ENCODE results near the gene EIF3J.
A peak's percentile ranks its signal among the peaks of the same experiment; 100 is the strongest.
"Not testable (repeated sequence)": the region's sequence is repeated elsewhere in the genome, so short reads cannot be mapped to it uniquely, and the experiment has no call there.

EIF3J gene

DNA sequence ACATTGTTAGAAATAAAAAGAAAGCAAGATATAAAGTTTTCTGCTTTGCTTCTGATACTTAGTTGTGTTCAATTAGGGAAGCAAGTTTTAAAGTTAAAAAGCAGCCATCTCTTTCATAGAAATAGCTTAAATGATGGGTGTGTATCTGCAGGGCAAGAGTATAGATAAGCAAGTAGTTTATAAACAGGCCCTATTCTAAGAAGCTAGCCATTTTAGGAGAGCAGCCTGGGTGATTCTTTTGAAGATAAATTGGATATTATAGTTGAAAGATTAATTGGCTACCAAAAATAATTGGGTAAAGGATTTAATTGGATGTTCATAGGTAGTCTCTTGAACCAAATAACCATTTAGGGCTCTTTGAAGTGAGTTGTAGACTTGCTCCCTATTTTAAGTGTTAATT, 5.6 kb downstream of the EIF3J start:
- DNase-seq, result no peak

DNA sequence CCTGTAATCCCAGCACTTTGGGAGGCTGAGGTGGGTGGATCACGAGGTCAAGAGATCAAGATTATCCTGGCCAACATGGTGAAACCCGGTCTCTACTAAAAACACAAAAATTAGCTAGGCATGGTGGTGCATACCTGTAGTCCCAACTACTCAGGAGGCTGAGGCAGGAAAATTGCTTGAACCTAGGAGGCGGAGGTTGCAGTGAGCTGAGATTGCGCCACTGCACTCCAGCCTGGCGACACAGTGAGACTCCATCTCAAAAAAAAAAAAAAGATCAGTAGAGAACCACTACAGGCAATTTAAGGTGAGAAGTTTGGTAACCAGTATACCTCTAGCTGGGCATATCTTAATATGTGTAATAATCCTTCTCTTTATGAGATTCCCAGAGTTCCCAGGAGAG, 7.8 kb downstream of the EIF3J start:
- DNase-seq, result not testable (repeated sequence)

DNA sequence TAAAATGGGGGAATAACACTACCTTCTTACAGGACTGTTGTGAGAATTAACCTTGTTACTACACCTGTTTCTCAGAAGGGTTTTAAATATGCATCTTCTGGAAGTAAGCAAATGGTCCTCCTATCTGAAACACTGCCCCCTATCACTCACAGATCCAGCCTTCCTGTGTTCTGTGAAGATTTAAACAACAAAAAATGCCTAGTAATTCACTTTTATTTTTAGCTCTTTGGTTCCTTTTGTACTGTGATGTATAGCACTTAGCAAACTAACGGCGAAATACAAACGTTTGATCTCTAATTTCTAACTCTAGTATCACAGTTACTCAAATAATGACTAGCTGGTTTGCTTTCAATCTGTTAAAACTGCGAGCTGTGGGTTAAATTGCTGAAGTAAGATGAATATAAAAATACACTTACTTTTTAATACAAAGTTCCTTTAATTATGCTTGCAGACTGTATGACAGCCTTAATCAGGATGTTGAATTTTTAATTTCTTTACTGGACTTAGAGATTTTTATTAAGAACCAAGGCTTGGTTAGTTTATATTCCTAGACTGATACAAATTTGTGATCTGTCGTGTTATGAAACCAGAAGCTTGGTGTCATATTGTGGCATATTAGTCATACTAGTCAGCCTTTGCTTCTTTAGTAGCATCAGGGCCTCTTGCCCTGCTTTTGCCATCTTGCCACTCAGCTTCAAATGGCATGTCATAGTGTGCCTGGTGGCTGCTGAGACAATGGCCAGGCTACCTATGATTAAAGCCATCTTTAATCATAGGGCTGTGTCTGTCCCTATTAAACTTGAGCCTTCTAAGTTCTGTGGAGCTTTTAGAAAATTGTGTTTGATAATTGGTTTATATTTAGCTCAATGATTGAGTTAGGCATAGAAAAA, 9.2 kb downstream of the EIF3J start:
- peak in 1 of 2 experiments; percentile 20 for DNase-seq

GRCh38 chr15:44549152-44549551, 12.2 kb downstream of the EIF3J start:
- not testable (repeated sequence) for DNase-seq

GRCh38 chr15:44550256-44550655, 13.3 kb downstream of the EIF3J start:
- DNase-seq, result no peak

DNA sequence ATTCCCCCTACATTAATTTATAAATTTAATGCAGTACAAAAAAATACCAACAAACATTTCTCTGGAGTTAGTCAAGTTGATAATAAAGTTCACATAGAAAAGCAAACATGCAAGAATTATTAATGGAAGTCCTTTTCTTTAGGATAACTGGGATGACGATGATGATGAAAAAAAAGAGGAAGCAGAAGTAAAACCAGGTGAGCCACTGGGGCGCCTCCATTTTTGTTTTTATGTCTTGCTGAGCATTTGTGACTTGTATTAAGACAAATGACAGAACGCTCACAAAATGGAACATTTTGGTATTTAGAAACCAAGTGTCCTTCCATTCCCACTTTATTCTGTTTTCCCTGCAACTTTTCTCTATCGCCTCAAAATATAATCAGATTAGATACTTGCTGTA, 13.8 kb downstream of the EIF3J start:
- DNase-seq, result no peak

DNA sequence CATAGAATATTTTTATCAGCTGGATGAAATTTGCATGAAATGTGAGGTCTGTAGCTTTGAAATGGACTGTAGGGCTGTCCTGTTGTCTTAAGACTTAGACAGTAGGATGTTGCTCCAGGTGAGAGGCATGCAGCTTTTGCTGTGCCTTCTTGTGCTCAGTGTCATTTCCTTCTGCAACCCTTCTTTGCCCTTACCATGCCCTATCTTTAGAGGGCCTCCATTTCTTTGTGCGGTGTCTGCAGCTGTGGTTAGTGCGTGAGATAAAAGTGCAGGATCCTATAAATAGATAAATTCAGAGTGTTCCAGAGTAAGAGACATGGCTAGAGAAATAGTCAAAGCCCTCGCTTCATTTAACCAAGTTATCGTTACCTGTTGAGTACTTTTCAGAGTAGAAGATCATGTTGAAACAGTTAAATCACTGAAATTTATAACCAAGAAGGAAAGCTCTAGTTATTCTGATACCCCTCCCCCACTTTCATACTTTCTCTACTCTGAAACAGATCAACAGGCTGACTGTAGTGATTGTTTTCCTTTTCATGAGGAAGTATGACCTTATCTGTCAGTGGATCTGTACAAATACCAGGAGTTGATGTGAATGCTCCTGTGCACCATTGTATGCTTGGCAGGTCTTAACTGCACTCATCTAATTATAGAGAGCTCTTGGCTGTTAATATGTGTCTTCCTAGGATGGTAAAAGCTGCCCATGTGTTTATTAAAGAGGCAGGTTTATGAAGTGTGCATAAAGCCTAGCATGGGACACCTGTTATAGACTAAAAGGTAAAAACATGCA, 18.2 kb downstream of the EIF3J start:
- DNase-seq, result no peak

- not testable (repeated sequence) for DNase-seq
Observed at GRCh38 chr15:44560926-44561325, 24.0 kb downstream of the EIF3J start.

- DNase-seq, result no peak
Observed at GRCh38 chr15:44565387-44566154, 28.6 kb downstream of the EIF3J start.

- no peak for DNase-seq
Observed at GRCh38 chr15:44566155-44566540, 29.2 kb downstream of the EIF3J start.

DNA sequence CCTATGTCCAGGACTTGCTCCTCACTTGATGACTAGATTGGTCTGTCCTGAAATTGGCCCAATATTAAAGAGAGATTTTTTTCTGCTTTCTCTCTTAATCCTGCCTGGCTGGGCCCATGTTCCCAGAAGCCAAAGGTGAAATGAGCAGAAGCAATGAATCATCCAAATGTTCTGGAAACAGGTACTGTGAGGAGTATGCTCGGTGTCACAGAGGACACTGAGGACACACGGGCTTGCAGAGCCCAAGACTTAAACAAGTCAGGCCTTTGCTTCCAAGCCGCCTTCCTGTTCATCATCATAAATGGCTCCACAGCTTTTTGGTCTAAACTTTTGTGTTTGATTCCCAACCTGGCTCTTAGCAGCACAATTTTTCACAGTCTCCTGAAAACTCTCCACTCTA, 31.4 kb downstream of the EIF3J start:
- no peak for DNase-seq

DNA sequence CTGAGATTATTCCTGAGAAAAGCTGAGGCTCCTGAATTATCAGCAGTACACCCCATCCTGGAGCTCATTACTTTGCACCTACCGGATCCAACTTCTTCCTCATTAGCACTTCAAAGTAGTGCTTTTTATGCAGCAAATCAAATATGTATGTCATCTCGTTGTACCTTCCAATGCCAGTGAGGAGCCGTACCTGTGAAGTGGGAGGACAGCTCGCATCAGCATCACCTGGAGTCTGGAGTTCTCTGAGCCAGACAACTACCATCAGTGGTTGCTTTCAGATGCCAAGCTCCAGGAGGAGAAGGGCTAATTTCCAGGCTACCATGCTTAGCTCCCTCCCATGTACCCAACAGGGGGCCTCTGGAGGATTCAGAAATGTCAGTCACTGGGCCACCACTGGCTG, 32.4 kb downstream of the EIF3J start:
- DNase-seq, result no peak

DNA sequence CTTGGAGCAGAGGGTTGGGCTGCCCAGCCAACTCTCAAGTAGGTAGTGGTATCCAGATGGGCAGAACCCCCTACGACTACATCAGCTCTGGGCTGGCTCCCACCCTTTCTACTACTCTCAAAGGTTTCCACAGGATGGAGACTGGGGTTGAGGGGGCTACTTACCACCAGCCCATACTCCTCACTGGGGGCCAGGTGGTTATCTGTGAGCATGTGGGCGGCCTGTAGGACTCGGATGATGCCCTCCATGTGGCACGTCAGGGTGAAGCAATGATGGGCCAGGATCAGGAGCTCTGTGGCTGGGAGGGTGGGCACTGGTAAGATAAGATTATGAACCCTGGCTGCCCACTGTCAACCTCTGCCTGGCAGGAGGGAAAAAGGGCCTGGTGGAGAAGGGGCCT, 33.4 kb downstream of the EIF3J start:
- no peak for DNase-seq

DNA sequence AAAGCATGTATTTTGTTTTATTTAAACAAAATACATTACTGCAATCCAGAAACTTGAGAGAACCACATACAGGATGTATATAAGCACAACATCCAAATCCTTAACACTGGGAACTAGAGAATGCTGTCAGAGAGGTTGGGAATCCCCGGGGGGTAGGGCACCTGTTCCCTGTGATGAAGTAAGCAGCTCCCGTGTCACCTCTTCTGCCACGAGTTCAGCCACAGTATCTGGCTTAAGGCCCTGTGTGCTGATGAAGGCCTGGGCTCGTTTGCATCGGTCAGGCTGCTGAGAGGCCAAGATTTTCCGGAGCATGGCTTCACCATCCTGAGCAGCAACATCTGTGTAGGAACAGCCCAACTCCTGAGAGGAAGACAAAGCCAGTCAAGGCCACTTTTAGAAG, 36.4 kb downstream of the EIF3J start:
- DNase-seq, result no peak

- no peak for DNase-seq
Observed at GRCh38 chr15:44574734-44575133, 37.8 kb downstream of the EIF3J start.

DNA sequence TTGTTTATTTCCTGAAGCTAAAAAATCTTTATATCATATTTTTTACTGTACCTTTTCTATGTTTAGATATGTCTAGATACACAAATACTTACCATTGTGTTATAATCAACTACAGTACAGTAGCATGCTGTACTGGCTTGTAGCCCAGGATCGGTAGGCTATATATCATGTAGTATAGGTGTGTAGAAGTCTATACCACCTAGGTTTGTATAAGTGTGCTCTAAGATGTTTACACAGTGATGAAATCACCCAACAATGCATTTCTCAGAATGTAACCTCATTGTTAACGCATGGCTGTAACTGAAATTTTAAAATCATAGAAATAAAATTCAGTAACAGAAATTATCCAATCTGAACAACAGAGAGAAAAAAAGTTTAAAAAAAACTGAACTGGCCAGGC, 43.2 kb downstream of the EIF3J start:
- DNase-seq, result no peak

DNA sequence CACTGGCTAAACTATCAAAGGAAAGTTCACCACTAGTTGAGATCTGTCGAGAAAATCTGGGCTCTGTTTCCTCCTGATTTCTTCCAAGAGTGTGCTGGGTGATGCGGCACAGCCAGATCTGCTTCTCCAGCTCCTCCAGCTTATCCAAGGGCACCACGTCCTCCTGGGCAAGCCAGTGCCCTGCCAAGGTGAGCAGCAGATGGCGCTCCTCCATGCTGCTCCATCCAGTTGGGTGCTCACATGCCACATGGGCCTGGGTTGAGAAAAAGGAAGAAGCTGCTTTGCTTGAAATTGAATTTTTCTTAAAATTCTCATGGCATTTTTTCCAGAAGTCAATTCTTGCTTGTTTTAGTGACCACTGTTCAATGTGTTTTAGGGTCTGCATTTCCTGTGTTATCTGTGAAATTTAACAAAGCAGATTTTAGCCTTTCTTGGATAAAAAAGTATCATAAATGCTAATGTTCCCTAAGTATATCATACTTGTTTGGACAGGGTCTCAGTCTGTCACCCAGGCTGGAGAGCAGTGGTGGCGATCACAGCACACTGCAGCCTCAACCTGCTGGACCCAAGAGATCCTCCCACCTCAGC, 47.3 kb downstream of the EIF3J start:
- DNase-seq, result no peak

DNA sequence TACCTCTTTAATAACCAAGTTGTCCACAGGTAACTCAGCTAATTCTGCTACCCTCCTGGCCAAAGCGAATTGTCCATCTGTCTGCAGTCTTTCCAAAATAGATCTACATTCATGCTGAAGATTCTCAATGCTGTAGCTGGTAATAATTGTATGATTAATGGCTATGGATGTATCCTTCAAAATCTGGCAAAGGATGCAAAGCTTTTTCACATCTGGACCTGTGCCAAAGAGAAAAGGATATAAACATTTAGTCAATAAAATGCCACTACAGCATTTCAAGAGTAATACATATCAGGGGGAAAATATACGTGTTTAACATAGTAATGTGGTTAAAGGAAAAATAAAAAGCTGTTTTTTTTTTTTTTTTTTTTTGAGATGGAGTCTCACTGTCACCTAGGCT, 48.7 kb downstream of the EIF3J start:
- no peak for DNase-seq

DNA sequence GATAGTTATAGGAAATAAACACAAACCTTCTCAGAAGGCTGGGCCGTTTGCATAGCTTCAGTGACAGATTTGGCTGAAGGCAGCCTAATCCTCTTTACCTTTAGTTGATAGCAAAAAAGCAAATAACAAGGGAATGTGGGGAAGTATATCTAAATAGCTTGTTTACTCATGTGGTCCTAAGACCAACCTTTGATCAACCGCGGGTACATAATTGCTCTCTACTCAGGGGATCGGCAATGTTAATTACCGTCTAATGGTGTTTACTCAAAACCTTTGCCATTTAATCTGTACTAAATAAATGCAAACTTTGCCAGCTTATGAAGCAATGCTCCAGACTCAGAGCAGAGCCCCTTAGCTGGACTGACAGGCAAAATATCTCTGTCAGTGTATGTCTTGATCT, 51.6 kb downstream of the EIF3J start:
- DNase-seq, result no peak

DNA sequence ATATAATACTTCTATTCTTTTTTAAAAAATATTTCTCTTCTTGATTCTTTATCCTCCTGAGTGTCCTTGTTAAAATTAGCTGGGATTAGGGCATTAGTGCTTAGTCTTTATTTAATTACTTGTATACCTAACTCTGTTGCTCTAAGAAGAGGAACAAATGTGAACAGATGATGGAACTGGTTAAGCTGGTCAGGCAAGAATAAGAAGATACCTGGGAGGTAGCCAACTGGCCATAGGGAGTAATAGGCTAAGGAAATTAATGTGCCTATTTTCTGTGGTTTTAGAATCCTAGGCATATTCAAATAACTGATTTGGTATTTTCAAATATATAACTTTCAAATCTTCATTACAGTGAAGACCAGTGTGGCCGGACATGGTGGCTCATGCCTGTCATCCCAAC, 54.4 kb downstream of the EIF3J start:
- DNase-seq, result no peak

- peak; percentile 6 to 26 for DNase-seq
Observed at GRCh38 chr15:44593042-44593736, 56.2 kb downstream of the EIF3J start.

GRCh38 chr15:44595246-44595645, 58.3 kb downstream of the EIF3J start:
- DNase-seq, result no peak

All from Kasumi-1 (cell line).